Right ventricle myocardium inferior (tissue), 1 donor: ENCODE measurements around the gene ECE1. TPM values are rescaled to one million over a fixed set of nuclear protein-coding genes. Genes with fewer than 3 reads are reported as not detected.

Experiments used
- ATAC-seq: fragments of 200-7000 bp; cut with Tn5 transposase; one replicate; pipeline ENCODE4 v1.9.1; 2020; ENCODE audit warnings: mild to moderate bottlenecking, moderate library complexity
- DNase-seq: peaks from one replicate; pipeline ENCODE4 v3.0.0; 2021; ENCODE audit errors: missing footprints
- intact Hi-C: fragments of 100-400 bp; cut with DNase I; formaldehyde crosslinking; loops from one replicate; pipeline ENCODE4 v1.11.0; 2022
- total RNA-seq: library from RNA; stranded (reverse); fragmentation: NEBNext Ultra II Directional; extraction: Animal tissue kit (Norgen Biotek cat#: 25700); gene quantifications from one replicate; pipeline ENCODE4 v1.2.1, GENCODE V29; 2021
- donor health status: DM: no; HTN: yes; CAD: no; lungs with severe emphysema.

ECE1 gene
- total RNA-seq, 1 donor from 2014 or later: 49.3 TPM

DNA sequence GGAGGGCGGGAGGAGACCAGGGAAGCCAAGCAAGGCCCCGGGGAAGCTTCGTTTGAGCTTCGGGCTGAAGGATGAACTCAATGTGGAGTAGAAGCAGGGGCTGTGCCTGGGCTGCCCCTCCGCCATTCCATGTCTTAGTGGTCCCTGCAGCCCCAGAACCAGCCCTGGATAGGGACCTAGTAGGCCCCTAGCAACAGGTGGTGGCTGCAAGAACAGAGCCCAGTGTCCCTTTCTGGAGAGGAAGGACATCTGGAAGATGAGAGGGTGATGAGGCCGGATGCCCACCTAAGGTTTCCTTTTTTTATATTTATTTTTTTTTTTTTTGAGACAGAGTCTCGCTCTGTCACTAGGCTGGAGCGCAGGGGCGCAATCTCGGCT, 27.2 kb downstream of the ECE1 start:
- no peak for ATAC-seq
- no peak for DNase-seq
- intact Hi-C loops: no loop called here

DNA sequence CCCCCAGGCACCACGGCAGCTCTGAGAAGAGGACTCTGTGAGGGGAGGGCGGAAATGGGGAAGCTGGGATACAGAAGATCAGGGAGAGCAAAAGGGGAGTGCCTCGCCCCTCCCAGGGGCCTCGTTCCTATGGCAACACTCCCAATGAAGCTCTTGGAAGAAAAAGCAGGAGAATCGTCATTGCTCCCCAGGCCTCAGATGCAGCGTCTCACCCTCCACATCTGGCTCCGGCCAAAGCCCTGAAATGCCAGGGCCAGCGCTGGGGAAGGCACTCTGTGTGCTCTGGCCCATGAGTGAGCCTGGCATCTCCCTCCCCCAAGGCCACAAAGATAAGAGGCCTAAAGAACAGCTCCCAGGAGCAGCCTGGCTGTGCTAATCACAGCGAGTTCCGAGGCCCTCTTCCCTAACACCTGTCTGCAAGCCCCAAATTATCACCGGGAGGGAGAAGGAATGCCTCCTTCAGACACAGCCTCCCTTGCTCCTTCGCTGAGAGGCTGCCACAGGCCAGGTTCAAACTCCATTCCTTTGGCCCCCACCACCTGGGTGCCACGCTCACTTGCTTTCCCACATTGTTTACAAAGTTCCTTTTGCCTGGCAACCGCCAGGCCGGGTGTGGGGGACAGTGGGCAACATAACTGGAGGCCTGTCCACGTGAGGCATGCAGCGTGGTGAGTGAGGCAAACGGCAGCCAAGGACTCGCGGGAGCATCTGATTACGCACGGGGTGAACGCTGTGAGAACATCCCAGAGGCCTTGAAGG, 27.8 kb downstream of the ECE1 start:
- peak; percentile 92 for DNase-seq
- intact Hi-C loops: no loop called here
- peak; percentile 86 for ATAC-seq

DNA sequence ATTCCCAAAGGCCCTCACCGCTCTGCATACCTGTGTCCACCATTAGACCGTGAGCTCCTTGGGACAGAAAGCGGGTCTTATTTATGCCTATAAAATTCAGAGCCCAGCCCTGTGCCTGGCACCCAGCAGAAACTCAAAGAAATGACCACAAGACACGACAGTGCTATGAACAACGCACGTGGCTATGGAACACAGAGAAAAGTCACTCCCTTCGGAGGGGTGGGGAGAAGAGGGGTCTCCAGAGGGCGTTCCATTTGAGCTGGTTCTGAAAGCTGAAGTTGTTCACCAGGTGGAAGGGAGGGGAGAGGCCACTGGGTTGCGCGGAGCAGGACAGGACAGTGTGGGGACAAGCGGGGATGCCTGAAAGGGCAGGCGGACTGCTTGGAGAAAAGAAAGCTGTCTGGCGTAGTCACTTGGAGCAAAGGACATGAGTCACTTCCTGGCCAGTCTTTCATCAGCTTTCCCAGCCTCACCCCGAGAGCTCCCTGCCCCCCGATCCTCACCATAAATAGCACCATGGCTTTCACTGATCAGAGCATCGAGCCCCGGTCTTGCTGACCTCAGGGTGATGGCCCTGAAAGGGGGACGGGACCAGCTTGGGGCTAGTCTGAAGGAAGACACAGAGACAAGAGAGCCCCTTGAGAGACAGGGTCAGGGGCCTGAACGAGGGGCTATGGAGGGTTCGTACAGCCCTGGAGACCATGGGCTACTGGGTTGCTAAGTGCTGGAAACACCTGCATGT, 28.5 kb downstream of the ECE1 start:
- intact Hi-C loops: loop anchor here (2.0 kb wide), 1 partner anchor 83 kb away; no protein-coding TSS in a partner anchor
- peak; percentile 75 for ATAC-seq
- DNase-seq: peak; percentile 86

GRCh38 chr1:21260405-21261125, 29.7 kb downstream of the ECE1 start:
- intact Hi-C loops: loop anchor here (2.0 kb wide), 1 partner anchor 84 kb away; no protein-coding TSS in a partner anchor
- DNase-seq (no peak), ATAC-seq (no peak)

GRCh38 chr1:21259316-21260076, 30.8 kb downstream of the ECE1 start:
- ATAC-seq: no peak
- intact Hi-C loops: loop anchor here (2.0 kb wide), 1 partner anchor 85 kb away; no protein-coding TSS in a partner anchor
- DNase-seq: no peak

DNA sequence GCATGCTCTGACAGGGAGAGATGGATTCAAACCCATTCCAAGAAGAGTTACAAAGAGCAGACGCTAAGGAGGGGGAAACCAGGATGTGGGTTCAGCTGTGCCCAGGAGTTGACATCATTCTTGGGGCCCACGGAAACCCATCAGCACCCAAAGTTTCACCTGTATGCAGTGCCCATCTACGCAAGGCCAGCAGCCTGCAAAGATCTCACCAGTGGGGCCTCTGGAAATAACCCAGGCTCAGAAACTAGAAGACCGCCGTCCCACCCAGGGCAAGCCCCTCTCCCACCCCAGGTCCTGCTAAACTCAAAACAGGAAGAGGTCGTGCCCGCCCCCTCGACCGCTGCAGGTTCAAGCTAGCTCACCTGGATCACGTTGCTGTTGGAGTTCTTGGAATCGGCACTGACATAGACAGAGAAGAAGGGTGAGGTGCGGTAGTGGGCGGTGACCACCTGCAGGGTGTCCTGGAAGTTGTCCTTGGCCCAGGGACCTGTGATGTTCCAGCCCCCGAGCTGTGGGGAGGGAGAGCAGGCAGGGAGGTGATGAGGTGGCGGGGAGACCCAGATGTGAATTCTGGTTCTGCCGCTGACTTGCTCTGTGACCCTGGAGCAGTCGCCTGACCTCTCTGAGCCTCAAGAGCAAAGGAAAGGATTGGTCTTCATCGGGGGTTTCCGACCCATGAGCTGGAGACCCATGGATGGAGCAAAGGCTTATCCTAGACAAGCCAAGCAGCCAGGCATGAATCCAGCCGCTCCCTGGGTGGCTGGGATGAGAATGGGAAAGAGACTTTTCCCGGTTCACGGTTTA, 31.7 kb downstream of the ECE1 start:
- ATAC-seq (no peak), DNase-seq (no peak)
- intact Hi-C loops: no loop called here

GRCh38 chr1:21257431-21258135, 32.7 kb downstream of the ECE1 start:
- DNase-seq (no peak), ATAC-seq (no peak)
- intact Hi-C loops: no loop called here

- intact Hi-C loops: no loop called here
- DNase-seq (no peak), ATAC-seq (no peak)
Observed at GRCh38 chr1:21256776-21257175, 33.5 kb downstream of the ECE1 start.

GRCh38 chr1:21255943-21256320, 34.3 kb downstream of the ECE1 start:
- no peak for ATAC-seq
- DNase-seq: no peak
- intact Hi-C loops: loop anchor here (1.0 kb wide), 3 partner anchors 24 to 112 kb away; no protein-coding TSS in a partner anchor

DNA sequence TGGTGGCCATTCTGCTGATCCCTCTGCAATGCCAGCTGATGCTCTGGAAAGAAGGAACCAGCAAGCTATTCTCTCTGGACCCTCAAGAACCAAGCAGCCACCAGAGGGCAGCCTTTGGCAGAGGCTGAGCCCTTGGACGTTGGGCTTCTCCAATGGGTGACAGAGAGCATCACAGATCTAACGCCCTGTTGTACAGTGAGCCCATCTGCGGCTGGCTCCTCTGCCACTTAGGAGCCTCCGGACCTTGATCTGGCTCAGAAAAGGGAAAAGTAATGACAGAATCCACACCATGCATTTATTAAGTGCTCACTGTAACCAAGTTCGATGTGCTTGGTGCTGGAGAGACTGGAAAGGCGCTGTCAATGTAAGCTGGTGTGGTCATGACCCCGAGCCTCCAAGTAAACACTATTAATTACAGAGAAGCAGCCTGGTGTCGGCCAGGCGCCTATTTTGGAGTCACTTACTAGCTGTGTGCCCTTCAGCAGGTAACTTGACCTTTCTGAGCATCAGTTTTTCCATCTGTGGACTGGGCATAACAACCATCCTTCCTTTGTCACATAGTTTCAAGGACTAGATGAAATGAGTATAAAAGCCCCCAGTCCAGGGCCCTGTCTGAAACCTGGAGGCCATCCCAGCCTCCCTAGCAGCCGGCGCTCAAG, 34.9 kb downstream of the ECE1 start:
- ATAC-seq (peak; percentile 85), DNase-seq (peak; percentile 92)
- intact Hi-C loops: loop anchor here (1.0 kb wide), 3 partner anchors 23 to 113 kb away; no protein-coding TSS in a partner anchor

DNA sequence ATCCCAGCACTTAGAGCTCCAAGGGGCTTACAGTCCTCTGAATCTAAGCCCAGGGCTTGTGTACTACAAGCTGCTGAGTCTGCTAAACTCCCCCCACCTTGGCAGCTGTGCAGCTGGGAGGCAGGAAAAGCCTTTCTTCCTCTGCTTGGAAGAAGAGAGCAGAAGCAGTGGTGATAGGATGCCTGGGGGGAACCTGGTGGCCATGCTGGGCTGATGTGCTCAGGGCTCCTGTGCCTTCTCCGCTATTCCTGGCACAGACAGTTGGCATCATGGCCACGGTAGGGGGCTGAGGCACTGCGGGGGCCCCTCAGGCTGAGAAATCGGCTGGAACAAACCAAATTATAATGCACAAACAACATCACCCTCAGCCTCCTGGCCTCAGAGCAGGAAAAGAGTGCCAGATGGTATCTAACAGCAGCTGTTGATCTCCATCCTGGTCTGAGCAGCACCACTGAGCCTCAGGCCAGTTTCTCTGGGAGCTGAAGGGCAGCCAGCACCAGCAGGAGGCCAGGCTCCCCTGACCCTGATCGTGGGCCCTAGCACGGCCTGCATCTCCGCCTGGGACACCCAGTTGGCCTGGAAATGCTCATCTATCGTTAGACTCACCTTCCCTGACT, 35.8 kb downstream of the ECE1 start:
- intact Hi-C loops: no loop called here
- ATAC-seq (peak; percentile 79), DNase-seq (peak; percentile 76)

DNA sequence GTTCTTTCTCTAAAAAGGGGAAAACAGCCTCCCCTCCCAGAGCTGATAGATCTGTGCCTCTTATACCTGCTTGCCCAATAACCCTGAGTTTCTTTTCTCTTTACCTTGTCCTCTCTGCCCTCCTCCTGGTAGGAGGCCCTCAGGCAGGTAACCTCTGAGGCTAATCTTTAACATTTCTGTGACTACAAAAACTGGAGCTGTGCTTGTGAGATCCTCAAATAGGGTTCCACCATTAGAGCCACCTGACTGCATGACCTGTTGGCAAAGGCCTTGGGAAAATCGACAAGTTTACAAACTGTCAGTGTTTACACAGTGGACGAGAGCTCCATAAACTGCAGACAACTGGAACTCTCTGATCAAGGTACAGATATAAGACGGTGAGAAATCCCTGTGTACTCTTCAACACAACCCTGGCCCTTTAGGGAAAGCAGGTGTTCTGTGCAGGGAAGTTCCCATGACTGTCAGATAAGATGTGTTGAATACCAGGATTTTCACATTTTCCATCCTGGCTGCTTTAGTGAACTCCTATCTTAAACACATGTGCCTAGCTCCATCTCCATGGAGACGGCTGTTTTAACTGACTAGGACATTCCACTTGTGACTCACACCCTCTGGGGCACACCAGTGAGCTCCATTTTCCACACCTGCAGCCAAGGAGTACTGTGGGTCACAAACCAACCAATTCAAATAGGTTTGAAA, 38.3 kb downstream of the ECE1 start:
- ATAC-seq (peak; percentile 39), DNase-seq (no peak)
- intact Hi-C loops: no loop called here

- intact Hi-C loops: no loop called here
Observed at GRCh38 chr1:21249940-21250493, 40.2 kb downstream of the ECE1 start.

DNA sequence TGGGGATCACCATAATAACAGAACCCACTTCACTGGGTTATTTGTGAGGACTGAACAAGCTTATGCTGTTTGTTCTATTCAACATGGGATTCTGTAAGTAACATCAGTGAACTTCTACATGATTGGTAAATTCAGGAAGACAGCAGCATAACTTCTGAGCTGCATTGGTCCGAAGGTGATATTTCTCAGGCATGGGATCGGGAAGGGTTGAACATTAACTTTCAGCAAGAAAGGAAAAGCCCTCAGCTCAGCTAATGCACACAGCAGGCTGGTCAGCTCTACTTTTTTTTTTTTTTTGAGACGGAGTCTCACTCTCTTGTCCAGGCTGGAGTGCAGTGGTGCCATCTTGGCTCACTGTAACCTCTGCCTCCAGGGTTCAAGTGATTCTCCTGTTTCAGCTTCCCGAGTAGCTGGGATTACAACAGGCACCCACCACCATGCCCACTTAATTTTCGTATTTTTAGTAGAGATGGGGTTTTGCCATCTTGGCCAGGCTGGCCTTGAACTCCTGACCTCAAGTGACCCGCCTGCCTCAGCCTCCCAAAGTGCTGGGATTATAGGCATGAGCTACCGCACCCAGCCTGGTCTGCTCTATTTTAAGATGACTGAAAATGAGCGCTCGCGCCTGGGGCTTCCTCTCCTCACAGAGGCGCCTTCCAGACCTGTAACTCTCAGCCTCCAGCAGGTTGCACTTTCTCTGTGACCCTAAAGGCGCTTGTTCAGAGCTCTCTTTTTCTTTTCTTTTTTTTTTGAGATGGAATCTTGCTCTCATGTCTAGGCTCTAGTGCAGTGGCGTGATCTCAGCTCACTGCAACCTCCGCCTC, 42.2 kb downstream of the ECE1 start:
- DNase-seq: no peak
- intact Hi-C loops: no loop called here
- ATAC-seq: no peak

More at GRCh38 chr1:21249940-21250493, 40.2 kb downstream of the ECE1 start:
- ATAC-seq (no peak), DNase-seq (no peak)
